Keratinocyte (primary cell): ENCODE measurements around the gene DDTL.

Experiments
- EZH2 ChIP-seq: IDR thresholded peaks from one replicate; pipeline ENCODE4 v1.6.1; 2012; ENCODE audit warnings: inconsistent platforms, mild to moderate bottlenecking, low read length, moderate library complexity
- TF ChIP-seq, protein P1 (sequence below), 3 experiments: IDR thresholded peaks in 1 of 3; conservative IDR thresholded peaks in 1 of 3; optimal IDR thresholded peaks in 1 of 3; 2 replicates in 2 of 3; 3 replicates in 1 of 3; pipeline versions ENCODE3 to v1.5.1; 2011; ENCODE audit warnings: low read length in 3 of 3, mild to moderate bottlenecking in 3 of 3, moderate library complexity in 2 of 3, control low read depth in 1 of 3, inconsistent platforms in 1 of 3; ENCODE audit not compliant: insufficient read depth in 2 of 3; ENCODE audit errors: extremely low read depth in 1 of 3

GRCh38 chr22:24021304-24021703 is 54.6 kb downstream of the DDTL start:
- TF ChIP-seq, protein P1, sequence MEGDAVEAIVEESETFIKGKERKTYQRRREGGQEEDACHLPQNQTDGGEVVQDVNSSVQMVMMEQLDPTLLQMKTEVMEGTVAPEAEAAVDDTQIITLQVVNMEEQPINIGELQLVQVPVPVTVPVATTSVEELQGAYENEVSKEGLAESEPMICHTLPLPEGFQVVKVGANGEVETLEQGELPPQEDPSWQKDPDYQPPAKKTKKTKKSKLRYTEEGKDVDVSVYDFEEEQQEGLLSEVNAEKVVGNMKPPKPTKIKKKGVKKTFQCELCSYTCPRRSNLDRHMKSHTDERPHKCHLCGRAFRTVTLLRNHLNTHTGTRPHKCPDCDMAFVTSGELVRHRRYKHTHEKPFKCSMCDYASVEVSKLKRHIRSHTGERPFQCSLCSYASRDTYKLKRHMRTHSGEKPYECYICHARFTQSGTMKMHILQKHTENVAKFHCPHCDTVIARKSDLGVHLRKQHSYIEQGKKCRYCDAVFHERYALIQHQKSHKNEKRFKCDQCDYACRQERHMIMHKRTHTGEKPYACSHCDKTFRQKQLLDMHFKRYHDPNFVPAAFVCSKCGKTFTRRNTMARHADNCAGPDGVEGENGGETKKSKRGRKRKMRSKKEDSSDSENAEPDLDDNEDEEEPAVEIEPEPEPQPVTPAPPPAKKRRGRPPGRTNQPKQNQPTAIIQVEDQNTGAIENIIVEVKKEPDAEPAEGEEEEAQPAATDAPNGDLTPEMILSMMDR (optimal IDR thresholded peaks at IDR 0.05 in 1 of 3, IDR thresholded peaks at IDR 0.05 in 1 of 3, conservative IDR thresholded peaks at IDR 0.05 in 1 of 3; ENCODE audit: extremely low read depth in 1 of 3, insufficient read depth in 2 of 3, low read length in 3 of 3), result no peak
- no peak for TF ChIP-seq EZH2
